ENCODE measurements around the gene ST7.

Gene ST7

GRCh38 chr7:117193564-117193963 is 240.3 kb downstream of the ST7 start:
- DNase-seq (ENCODE audit: low spot score) = no peak

GRCh38 chr7:117194445-117194844 is 241.1 kb downstream of the ST7 start:
- no peak for DNase-seq (ENCODE audit: low spot score)

- DNase-seq (ENCODE audit: low spot score) = no peak
Measured at GRCh38 chr7:117195361-117196029, 242.2 kb downstream of the ST7 start.

- DNase-seq (ENCODE audit: low spot score) = no peak
Measured at GRCh38 chr7:117200132-117200531, 246.8 kb downstream of the ST7 start.

- DNase-seq (ENCODE audit: low spot score) = no peak
Measured at GRCh38 chr7:117200786-117201458, 247.6 kb downstream of the ST7 start.

- DNase-seq (ENCODE audit: low spot score) = no peak
Measured at GRCh38 chr7:117202511-117202910, 249.2 kb downstream of the ST7 start.

- DNase-seq (ENCODE audit: low spot score) = no peak
Measured at GRCh38 chr7:117203205-117203604, 249.9 kb downstream of the ST7 start.

- no peak for DNase-seq (ENCODE audit: low spot score)
Measured at GRCh38 chr7:117205873-117206272, 252.6 kb downstream of the ST7 start.

- DNase-seq (ENCODE audit: low spot score) = no peak
Measured at GRCh38 chr7:117208257-117208656, 255.0 kb downstream of the ST7 start.

- no peak for DNase-seq (ENCODE audit: low spot score)
Measured at GRCh38 chr7:117210397-117210796, 257.1 kb downstream of the ST7 start.

GRCh38 chr7:117210908-117211307 is 257.6 kb downstream of the ST7 start:
- no peak for DNase-seq (ENCODE audit: low spot score)

- DNase-seq (ENCODE audit: low spot score) = no peak
Measured at GRCh38 chr7:117211614-117212013, 258.3 kb downstream of the ST7 start.

GRCh38 chr7:117212969-117213877 is 259.9 kb downstream of the ST7 start:
- DNase-seq (ENCODE audit: low spot score) = peak; percentile 46

GRCh38 chr7:117216010-117216409 is 262.7 kb downstream of the ST7 start:
- no peak for DNase-seq (ENCODE audit: low spot score)

GRCh38 chr7:117216436-117217069 is 263.3 kb downstream of the ST7 start:
- DNase-seq (ENCODE audit: low spot score) = no peak

GRCh38 chr7:117217106-117218035 is 264.1 kb downstream of the ST7 start:
- DNase-seq (ENCODE audit: low spot score) = no peak

GRCh38 chr7:117218700-117219099 is 265.4 kb downstream of the ST7 start:
- no peak for DNase-seq (ENCODE audit: low spot score)

GRCh38 chr7:117219485-117219884 is 266.2 kb downstream of the ST7 start:
- DNase-seq (ENCODE audit: low spot score) = no peak

- DNase-seq (ENCODE audit: low spot score) = no peak
Measured at GRCh38 chr7:117220836-117221235, 267.5 kb downstream of the ST7 start.

GRCh38 chr7:117225536-117225935 is 272.2 kb downstream of the ST7 start:
- DNase-seq (ENCODE audit: low spot score) = no peak

GRCh38 chr7:117227091-117227490 is 273.8 kb downstream of the ST7 start:
- DNase-seq (ENCODE audit: low spot score) = no peak
